ENCODE data around the gene RIC8B.

RIC8B gene

DNA sequence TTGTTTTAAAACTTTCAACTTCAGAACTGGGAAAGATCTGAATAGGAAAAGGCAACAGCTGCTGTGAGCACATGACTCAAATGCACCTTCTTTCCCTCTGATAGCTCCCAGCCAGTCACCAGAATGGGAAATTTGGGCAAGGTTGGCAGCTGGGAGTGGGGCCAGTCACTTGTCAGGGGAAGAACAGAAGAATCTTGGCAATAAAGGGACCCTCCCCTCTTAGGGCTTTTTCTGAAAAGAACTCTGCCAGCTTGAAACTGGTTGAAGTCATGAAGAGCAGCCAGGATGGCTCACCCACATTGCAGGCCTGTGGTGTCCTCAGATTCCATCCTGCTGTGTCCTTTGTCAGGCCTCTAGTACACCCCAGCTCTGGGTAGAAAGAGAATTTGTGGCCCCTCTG lies 10.3 kb upstream of the RIC8B start:
- Histone ChIP-seq H3K27ac (ENCODE audit: low read length) (no peak overlapping the region), H3K4me3 (ENCODE audit: low read depth in 1 of 2, low read length in 2 of 2) (no peak overlapping the region), H2AFZ (ENCODE audit: low read depth, low read length) (no peak overlapping the region), H3K36me3 (ENCODE audit: insufficient read depth, low read length) (no peaks in the 10 kb centered on the region), H4K20me1 (ENCODE audit: insufficient read depth, low read length) (no peaks in the 10 kb centered on the region), H3K9ac (ENCODE audit: low read depth, low read length) (no peak overlapping the region), H3K79me2 (ENCODE audit: insufficient read depth, low read length) (no peaks in the 10 kb centered on the region), H3K4me2 (ENCODE audit: insufficient read depth, low read length) (no peak overlapping the region), H3K27me3 (ENCODE audit: insufficient read depth, low read length, poor library complexity) (no peaks in the 10 kb centered on the region), H3K4me1 (ENCODE audit: insufficient read depth, low read length) (peaks cover 16% of the 10 kb centered on the region), H3K9me3 (ENCODE audit: insufficient read depth, low read length, severe bottlenecking) (no peaks in the 10 kb centered on the region)
- TF ChIP-seq, protein P1, sequence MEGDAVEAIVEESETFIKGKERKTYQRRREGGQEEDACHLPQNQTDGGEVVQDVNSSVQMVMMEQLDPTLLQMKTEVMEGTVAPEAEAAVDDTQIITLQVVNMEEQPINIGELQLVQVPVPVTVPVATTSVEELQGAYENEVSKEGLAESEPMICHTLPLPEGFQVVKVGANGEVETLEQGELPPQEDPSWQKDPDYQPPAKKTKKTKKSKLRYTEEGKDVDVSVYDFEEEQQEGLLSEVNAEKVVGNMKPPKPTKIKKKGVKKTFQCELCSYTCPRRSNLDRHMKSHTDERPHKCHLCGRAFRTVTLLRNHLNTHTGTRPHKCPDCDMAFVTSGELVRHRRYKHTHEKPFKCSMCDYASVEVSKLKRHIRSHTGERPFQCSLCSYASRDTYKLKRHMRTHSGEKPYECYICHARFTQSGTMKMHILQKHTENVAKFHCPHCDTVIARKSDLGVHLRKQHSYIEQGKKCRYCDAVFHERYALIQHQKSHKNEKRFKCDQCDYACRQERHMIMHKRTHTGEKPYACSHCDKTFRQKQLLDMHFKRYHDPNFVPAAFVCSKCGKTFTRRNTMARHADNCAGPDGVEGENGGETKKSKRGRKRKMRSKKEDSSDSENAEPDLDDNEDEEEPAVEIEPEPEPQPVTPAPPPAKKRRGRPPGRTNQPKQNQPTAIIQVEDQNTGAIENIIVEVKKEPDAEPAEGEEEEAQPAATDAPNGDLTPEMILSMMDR (IDR thresholded peaks at IDR 0.05; ENCODE audit: borderline replicate concordance, extremely low read depth, low read length, poor library complexity, severe bottlenecking) = no peak
- TF ChIP-seq EZH2 (IDR thresholded peaks at IDR 0.05; ENCODE audit: borderline replicate concordance, low read depth, low read length, severe bottlenecking) = no peak
- no peak for DNase-seq
- ATAC-seq (ENCODE audit: insufficient read depth, low read depth) = no peak

DNA sequence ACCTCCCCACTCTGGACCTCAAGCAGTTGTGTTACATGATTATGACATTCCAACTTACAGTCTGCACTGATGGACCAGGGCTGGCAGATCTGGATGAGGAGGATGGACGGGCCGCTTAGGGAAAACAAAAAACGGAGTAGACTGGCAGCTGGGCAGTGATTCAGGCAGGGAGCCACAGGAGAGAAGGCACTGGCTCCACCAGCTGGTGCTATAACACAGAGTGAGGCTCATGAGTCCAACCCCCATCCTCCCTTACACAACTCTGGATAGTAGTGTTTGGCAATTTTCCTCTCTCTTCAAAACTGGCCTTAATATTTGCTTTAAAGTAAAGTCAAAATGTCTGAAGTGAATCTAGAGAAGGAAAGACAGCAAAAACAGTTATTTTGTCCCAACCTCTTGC lies 9.7 kb upstream of the RIC8B start:
- no peaks in the 10 kb centered on the region for H3K36me3 ChIP-seq (ENCODE audit: insufficient read depth, low read length)
- no peak overlapping the region for H3K9ac ChIP-seq (ENCODE audit: low read depth, low read length)
- no peak for ATAC-seq (ENCODE audit: insufficient read depth, low read depth)

DNA sequence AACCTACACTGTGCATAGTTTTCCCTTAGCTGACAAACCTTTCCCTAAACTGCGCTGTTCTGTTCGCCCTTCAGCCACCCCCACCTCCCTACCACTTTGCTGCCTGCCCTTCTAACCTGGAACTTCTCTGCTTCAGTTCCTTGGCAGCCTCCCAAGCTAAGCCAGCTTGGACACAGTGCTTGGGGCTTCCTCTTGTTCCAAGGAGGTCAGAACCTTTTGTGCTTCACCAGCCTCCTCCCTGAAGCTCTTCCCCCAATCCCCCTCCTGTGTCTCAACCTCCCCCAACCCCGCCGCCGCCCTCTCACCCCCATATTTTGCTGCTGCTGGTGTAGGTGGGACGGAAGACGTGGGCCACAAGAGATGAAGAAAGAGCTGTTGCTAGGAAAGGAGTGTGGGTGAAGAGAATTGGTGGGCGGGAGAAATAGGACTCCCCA lies 8.1 kb upstream of the RIC8B start:
- H3K36me3 ChIP-seq (ENCODE audit: insufficient read depth, low read length) = no peaks in the 10 kb centered on the region
- no peaks in the 10 kb centered on the region for H3K4me1 ChIP-seq (ENCODE audit: insufficient read depth, low read length)
- no peak overlapping the region for H3K4me2 ChIP-seq (ENCODE audit: insufficient read depth, low read length)
- no peak for DNase-seq
- H3K27ac ChIP-seq (ENCODE audit: low read length) = no peak overlapping the region
- H4K20me1 ChIP-seq (ENCODE audit: insufficient read depth, low read length) = no peaks in the 10 kb centered on the region
- H3K4me3 ChIP-seq (ENCODE audit: low read depth in 1 of 2, low read length in 2 of 2) = no peak overlapping the region
- TF ChIP-seq, protein P1 (IDR thresholded peaks at IDR 0.05; ENCODE audit: borderline replicate concordance, extremely low read depth, low read length, poor library complexity, severe bottlenecking) = no peak
- no peak for TF ChIP-seq EZH2 (IDR thresholded peaks at IDR 0.05; ENCODE audit: borderline replicate concordance, low read depth, low read length, severe bottlenecking)
- no peaks in the 10 kb centered on the region for H3K27me3 ChIP-seq (ENCODE audit: insufficient read depth, low read length, poor library complexity)
- no peak for ATAC-seq (ENCODE audit: insufficient read depth, low read depth)
- no peaks in the 10 kb centered on the region for H3K9me3 ChIP-seq (ENCODE audit: insufficient read depth, low read length, severe bottlenecking)
- no peaks in the 10 kb centered on the region for H3K79me2 ChIP-seq (ENCODE audit: insufficient read depth, low read length)
- H3K9ac ChIP-seq (ENCODE audit: low read depth, low read length) = no peak overlapping the region
- H2AFZ ChIP-seq (ENCODE audit: low read depth, low read length) = no peak overlapping the region

More for the DNA sequence above, 9.7 kb upstream of the RIC8B start:
- TF ChIP-seq EZH2 (IDR thresholded peaks at IDR 0.05; ENCODE audit: borderline replicate concordance, low read depth, low read length, severe bottlenecking) = no peak
- no peak overlapping the region for H3K4me3 ChIP-seq (ENCODE audit: low read depth in 1 of 2, low read length in 2 of 2)
- H2AFZ ChIP-seq (ENCODE audit: low read depth, low read length) = no peak overlapping the region
- peaks cover 11% of the 10 kb centered on the region for H3K4me1 ChIP-seq (ENCODE audit: insufficient read depth, low read length)
- no peaks in the 10 kb centered on the region for H3K27me3 ChIP-seq (ENCODE audit: insufficient read depth, low read length, poor library complexity)
- DNase-seq = no peak
- no peaks in the 10 kb centered on the region for H4K20me1 ChIP-seq (ENCODE audit: insufficient read depth, low read length)
- H3K9me3 ChIP-seq (ENCODE audit: insufficient read depth, low read length, severe bottlenecking) = no peaks in the 10 kb centered on the region
- H3K79me2 ChIP-seq (ENCODE audit: insufficient read depth, low read length) = no peaks in the 10 kb centered on the region
- no peak overlapping the region for H3K27ac ChIP-seq (ENCODE audit: low read length)
- H3K4me2 ChIP-seq (ENCODE audit: insufficient read depth, low read length) = no peak overlapping the region

DNA sequence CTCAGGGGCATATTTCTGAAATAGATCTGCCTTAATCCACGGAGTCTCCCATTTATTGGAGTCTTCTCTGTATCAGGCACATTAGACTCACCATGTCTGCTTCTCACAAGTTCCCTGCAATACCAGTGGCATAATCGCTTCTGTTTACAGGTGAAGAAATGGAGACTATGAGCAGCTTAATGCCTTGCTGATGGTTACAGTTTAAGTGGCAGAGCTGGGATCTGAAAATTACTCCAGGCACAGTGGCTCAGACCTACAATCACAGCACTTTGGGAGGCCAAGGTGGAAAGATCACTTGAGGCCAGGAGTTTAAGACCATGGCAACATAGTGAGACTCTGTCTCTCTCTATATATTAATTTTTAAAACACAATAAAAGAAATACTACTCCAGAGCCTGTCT lies 7.3 kb upstream of the RIC8B start:
- Histone ChIP-seq H2AFZ (ENCODE audit: low read depth, low read length) (no peak overlapping the region), H3K4me1 (ENCODE audit: insufficient read depth, low read length) (no peaks in the 10 kb centered on the region), H3K4me2 (ENCODE audit: insufficient read depth, low read length) (no peak overlapping the region), H3K4me3 (ENCODE audit: low read depth in 1 of 2, low read length in 2 of 2) (no peak overlapping the region), H4K20me1 (ENCODE audit: insufficient read depth, low read length) (no peaks in the 10 kb centered on the region), H3K9ac (ENCODE audit: low read depth, low read length) (no peak overlapping the region), H3K36me3 (ENCODE audit: insufficient read depth, low read length) (no peaks in the 10 kb centered on the region), H3K9me3 (ENCODE audit: insufficient read depth, low read length, severe bottlenecking) (no peaks in the 10 kb centered on the region), H3K79me2 (ENCODE audit: insufficient read depth, low read length) (no peaks in the 10 kb centered on the region), H3K27me3 (ENCODE audit: insufficient read depth, low read length, poor library complexity) (no peaks in the 10 kb centered on the region), H3K27ac (ENCODE audit: low read length) (no peak overlapping the region)
- ATAC-seq (ENCODE audit: insufficient read depth, low read depth) = no peak
- DNase-seq = no peak
- TF ChIP-seq EZH2 (IDR thresholded peaks at IDR 0.05; ENCODE audit: borderline replicate concordance, low read depth, low read length, severe bottlenecking) = no peak
- TF ChIP-seq, protein P1 (IDR thresholded peaks at IDR 0.05; ENCODE audit: borderline replicate concordance, extremely low read depth, low read length, poor library complexity, severe bottlenecking) = no peak
